ENCODE data around the gene EVA1C. TPM values are rescaled to one million over a fixed set of nuclear protein-coding genes. Genes with fewer than 3 reads are reported as not detected.
"Not testable (repeated sequence)": the region's sequence is repeated elsewhere in the genome, so short reads cannot be mapped to it uniquely, and the experiment has no call there.

EVA1C gene, protein sequence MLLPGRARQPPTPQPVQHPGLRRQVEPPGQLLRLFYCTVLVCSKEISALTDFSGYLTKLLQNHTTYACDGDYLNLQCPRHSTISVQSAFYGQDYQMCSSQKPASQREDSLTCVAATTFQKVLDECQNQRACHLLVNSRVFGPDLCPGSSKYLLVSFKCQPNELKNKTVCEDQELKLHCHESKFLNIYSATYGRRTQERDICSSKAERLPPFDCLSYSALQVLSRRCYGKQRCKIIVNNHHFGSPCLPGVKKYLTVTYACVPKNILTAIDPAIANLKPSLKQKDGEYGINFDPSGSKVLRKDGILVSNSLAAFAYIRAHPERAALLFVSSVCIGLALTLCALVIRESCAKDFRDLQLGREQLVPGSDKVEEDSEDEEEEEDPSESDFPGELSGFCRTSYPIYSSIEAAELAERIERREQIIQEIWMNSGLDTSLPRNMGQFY
- total RNA-seq = 15.9 and 23.4 TPM in 2 replicates

DNA sequence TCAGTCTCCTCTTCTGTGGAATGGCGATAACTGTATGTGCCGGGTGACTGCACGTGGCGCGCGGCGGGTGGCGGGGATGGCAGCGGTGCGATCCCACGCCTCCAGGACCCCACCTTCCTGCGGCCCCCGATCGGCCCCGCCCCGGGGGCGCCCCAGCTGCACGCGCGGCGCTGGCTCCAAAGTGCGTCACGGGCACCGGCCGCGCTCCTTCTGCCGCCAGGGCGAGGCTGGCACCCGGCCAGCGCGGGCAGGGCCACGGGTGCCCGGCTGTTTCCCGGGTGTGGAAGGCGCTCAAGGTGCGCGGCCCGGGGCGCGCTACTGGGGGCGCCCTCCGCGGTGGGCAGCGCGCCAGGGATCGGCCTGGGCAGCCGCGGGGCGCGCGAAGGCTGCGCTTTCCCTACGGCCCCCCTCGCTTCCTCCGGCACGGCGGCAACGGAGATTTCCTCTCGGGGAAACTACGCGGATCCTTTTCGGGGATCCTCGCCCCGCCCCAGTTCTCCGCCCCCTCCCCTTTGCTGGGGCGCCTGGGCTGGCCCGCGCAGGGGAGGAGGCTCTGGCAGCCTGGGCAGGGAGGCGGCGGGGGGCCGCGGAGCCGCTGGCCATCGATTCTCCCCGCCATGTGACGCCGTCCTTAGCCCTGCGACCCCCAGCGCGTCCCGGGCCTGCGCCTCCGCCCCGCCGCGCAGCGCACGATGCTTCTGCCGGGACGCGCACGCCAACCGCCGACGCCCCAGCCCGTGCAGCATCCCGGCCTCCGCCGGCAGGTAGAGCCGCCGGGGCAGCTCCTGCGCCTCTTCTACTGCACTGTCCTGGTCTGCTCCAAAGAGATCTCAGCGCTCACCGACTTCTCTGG, at the start of gene EVA1C:
Gene EVA1C (plus strand): TSS at position 545 of the 853 bp plus-strand sequence. CDS start 148 bp downstream, at position 693.
- DNase-seq (ENCODE audit: low read depth in 2 of 2) = peak in 1 of 2 donors; percentile 75

GRCh38 chr21:32364387-32364786, 48.1 kb upstream of the EVA1C start:
- peak in 1 of 2 donors; percentile 31 for DNase-seq (ENCODE audit: low read depth in 2 of 2)

DNA sequence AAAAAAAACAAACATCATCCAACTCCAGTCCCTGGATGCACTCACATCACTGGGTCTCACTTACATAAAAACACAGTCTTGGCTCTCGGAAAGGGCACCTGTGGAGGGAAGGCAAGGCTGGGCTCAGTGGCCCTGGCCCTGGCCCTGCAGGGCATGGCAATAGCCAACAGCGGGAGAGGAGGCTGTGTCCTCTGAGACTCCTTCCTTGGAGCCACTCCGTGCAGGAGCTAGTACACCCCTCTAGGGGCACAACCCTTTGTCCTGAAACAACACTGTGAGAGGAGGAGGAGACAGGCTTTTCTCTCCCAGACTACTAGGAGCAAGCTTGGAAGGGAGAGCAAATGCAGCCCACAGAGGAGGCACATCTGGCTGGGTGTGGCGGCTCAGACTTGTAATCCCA, 47.7 kb upstream of the EVA1C start:
- no peak for DNase-seq (ENCODE audit: low read depth in 2 of 2)

- DNase-seq (ENCODE audit: low read depth in 2 of 2) = no peak
These were observed 46.3 kb upstream of the EVA1C start for GRCh38 chr21:32366191-32366590.

DNA sequence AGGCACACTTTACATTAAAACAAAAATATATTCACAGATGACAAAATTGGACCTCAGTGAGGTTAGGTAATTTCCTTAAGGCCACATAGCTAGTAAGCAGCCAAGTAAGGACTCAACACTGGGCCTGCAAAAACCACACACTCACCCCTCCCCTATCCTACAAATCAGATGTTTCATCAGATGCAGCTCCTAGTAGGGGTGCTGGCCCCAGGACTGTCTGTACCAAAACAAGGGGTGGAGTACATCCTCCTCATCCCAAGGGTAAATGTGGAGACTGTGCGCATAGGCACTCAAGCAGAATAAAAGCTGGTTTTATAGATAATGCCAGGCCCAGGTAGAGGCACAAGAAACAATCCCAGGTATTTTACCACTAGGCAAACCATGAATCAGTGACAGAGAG, 45.3 kb upstream of the EVA1C start:
- no peak for DNase-seq (ENCODE audit: low read depth in 2 of 2)

- peak in 1 of 2 donors; percentile 96 for DNase-seq (ENCODE audit: low read depth in 2 of 2)
These were observed 44.1 kb upstream of the EVA1C start for GRCh38 chr21:32368386-32368785.

DNA sequence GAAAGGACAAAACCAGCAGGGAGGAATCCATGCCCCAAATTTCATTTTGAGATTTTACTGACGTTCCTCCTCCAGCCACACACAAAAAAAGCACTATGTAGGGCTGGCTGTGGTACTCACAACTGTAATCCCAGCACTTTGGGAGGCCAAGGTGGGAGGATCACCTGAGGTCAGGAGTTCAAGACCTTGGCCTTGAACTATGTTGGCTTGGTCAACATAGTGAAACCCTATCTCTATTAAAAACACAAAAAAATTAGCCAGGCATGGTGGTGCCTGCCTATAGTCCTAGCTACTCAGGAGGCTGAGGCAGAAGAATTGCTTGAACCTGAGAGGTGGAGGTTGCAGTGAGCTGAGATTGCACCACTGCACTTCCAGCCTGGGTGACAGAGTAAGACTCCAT, 43.5 kb upstream of the EVA1C start:
- DNase-seq (ENCODE audit: low read depth in 2 of 2) = not testable (repeated sequence)

GRCh38 chr21:32370998-32371766, 41.3 kb upstream of the EVA1C start:
- DNase-seq (ENCODE audit: low read depth in 2 of 2) = peak; percentile 88 to 97

DNA sequence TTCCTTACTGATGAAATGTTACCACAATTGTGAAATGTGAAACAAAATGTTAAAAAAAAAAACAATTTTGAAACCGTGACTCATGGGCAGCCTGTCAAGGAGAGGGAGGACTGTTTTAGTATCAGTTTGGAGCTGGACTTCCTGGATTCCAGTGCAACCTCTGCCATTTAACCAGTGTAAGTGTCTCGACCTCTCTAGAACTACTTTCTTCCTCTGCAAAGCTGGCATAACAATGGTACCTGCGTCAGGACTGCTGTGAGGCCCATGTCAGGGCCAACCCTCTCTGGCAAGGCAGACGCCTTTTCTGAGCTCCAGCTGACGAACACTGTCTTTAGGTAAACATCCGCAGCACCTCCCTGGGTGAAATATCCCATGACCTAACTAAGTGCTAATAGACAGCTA, 40.6 kb upstream of the EVA1C start:
- peak; percentile 81 to 99 for DNase-seq (ENCODE audit: low read depth in 2 of 2)

- DNase-seq (ENCODE audit: low read depth in 2 of 2) = peak in 1 of 2 donors; percentile 84
These were observed 39.8 kb upstream of the EVA1C start for GRCh38 chr21:32372755-32373154.

- no peak for DNase-seq (ENCODE audit: low read depth in 2 of 2)
These were observed 35.0 kb upstream of the EVA1C start for GRCh38 chr21:32377506-32377905.

DNA sequence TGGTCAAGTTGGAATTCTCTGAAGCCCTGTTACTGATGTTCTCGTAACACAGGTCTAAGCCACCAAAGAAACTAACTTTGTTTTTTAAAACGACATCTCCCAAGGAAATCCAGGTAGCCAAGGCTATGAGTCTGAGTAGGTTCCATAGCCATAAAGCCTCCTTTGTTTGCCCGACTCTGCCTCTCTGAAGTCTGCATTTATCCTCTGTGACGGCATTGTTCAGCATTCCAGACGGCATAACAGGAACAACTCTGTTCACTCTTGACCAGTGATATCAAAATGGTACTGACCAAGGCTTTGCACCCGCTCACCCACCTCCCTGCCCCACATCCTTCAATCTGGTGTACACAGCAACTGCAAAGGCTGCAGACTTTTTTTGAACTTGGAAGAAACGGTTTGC, 34.5 kb upstream of the EVA1C start:
- no peak for DNase-seq (ENCODE audit: low read depth in 2 of 2)

- DNase-seq (ENCODE audit: low read depth in 2 of 2) = no peak
These were observed 33.5 kb upstream of the EVA1C start for GRCh38 chr21:32378956-32379355.

DNA sequence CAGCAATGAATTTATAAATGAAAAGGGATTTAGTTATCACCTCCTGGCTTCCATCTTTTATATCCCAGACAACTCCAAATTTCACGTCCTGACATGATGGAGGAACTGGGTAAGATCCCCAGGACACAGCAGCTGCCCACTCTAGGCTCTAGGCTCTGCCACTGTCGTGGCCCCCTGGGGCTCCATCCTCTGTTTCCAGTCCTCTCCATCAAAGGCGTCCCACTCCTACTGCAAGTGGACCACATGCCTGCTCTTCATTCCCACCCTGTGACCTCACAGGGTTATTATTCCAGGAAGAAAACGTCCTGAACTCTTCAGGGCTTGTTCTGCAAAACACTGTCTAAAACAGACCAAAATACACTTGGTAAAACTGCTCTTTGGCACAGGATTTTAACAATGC, 31.6 kb upstream of the EVA1C start:
- DNase-seq (ENCODE audit: low read depth in 2 of 2) = peak in 1 of 2 donors; percentile 29

DNA sequence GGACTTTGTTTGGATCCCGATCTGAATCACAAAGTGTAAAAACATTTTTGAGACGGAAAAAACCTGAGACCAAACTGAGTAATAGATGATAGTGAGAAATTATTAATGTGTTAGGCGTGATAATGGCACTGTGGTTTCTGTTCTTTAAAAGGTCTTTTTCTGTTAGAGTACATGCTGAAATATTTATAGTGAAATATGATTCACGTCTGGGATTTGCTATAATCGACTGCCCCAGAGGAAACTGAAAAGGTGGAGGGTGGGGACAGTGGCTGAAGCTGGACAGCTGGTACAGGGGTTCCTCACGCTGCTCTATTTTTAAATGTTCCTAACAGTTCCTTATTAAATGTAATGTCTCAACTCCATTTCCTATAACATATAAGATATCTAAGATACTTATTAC, 30.9 kb upstream of the EVA1C start:
- DNase-seq (ENCODE audit: low read depth in 2 of 2) = peak in 1 of 2 donors; percentile 38

DNA sequence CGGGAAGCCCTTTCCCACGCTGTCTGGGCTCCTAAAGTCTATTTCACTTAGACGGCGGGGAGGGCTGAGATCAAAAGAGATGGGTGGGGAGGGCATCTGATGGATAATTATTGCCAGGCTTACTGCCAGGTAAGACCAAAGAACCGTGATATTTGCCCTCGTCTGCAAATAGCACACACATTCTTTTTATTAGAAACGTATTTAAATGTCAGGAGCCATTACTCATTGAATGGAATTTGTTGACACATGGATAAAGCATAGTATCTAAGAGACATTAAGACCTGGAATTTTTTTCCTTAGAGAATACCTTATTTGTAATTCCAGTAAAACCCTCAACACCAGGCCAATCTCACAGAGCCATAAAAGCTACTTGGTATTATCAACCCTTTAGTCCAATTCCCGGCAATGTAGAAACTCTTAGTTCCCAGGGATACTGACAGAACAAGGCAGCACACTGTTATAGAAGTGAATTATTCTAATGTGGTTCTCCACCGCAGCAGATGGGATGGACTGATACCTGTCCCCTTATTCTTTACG, 30.3 kb upstream of the EVA1C start:
- DNase-seq (ENCODE audit: low read depth in 2 of 2) = no peak

DNA sequence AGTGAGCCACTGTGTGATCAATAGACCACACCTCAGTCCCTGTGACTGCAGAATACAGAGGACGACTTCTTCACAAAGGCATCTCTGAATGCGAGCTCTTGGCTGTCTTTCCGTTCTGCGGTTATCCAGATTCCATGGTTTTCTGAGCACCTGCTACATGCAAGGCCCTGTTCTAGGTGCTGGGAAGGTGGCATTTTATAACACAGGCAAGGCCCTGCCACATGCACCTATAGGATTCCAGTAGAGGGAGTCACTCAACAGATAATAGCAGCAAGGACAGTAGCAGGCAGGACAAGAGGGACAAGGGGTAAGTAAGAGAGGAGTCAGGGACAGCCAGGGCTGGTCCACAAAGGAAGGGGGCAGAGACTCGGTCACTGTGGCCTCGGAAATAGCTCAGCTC, 28.7 kb upstream of the EVA1C start:
- no peak for DNase-seq (ENCODE audit: low read depth in 2 of 2)

GRCh38 chr21:32386195-32386870, 26.2 kb upstream of the EVA1C start:
- DNase-seq (ENCODE audit: low read depth in 2 of 2) = peak in 1 of 2 donors; percentile 58

DNA sequence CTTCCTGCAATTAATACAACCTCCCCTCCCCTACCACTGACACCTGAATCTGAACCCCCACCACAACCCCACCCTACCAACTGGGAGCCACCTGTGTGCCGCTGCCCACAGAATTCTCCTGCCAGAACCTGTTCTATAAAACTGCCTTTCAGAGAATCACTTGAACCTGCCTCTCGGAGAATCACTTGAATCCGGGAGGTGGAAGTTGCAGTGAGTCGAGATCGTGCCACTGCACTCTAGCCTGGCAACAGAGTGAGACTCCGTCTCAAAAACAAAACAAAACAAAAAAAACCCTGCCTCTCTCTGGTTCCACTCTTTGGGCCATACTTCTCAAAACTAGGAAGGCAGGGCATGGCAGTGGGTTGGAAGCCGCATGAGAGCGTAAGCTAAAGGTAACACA, 25.4 kb upstream of the EVA1C start:
- DNase-seq (ENCODE audit: low read depth in 2 of 2) = no peak

DNA sequence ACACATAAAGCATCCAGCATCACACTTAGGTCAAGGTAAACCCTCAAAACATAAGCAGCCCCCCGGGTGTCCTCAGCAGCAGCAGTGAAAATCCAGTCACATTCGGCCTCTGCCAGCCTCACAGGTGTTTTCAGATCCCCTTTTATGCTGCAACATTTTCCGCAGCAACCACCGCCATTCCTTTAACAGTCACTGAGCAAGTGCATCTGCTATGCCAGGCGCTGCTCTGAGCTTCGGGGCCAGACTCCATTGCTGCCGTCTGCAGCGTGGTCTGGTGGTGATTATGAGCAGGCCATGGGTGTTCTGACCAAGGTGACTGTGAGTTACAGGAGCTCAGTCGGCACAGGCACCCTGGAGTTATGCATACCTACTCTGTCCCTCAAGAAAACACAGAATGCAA, 24.2 kb upstream of the EVA1C start:
- DNase-seq (ENCODE audit: low read depth in 2 of 2) = no peak
